NCI-H82 treated with DMSO at 0.1 percent for 48 hours (cell line): Measurements from ENCODE around the gene TM9SF2.

Experiments
- DNase-seq: peaks from one replicate; lab custom pipeline; 2025; ENCODE audit not compliant: unreplicated experiment; lab: John Stamatoyannopoulos, UW

The TM9SF2 gene

DNA sequence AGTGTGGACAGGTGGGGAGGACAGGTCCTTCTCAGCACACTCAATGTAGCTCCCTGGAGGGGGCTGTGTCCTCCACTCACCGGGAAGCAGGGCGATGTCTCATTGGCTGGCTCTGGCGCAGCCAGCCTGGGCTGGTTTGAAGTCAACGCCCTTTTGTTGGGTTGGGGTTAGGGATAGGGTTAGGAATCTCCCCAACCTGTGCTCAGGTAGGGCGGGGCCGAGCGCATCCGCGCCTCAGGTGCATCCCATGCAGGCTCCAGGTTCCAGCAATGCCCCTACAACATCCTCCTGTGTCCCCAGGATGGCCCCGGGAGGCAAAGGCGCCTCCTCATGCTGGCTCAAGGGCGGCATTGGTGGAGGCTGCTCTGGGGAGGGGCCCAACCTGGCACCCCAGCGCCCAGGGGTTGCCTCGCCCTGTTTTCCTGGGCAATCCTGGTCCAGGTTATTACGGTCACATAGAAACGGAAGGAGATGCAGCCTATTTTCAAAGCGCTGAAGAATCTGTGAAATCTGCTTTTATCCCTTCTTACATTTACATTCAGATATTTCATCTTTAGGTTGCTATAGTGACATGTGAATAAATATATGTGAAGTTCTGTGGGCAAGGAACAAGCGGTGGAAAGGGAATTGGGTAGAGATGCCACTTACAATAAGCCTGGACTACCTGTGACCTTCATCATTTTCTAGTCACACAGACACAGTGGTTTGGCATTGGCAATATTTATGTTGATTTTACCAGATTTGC is 74.3 kb downstream of the TM9SF2 start:
- no peak for DNase-seq

DNA sequence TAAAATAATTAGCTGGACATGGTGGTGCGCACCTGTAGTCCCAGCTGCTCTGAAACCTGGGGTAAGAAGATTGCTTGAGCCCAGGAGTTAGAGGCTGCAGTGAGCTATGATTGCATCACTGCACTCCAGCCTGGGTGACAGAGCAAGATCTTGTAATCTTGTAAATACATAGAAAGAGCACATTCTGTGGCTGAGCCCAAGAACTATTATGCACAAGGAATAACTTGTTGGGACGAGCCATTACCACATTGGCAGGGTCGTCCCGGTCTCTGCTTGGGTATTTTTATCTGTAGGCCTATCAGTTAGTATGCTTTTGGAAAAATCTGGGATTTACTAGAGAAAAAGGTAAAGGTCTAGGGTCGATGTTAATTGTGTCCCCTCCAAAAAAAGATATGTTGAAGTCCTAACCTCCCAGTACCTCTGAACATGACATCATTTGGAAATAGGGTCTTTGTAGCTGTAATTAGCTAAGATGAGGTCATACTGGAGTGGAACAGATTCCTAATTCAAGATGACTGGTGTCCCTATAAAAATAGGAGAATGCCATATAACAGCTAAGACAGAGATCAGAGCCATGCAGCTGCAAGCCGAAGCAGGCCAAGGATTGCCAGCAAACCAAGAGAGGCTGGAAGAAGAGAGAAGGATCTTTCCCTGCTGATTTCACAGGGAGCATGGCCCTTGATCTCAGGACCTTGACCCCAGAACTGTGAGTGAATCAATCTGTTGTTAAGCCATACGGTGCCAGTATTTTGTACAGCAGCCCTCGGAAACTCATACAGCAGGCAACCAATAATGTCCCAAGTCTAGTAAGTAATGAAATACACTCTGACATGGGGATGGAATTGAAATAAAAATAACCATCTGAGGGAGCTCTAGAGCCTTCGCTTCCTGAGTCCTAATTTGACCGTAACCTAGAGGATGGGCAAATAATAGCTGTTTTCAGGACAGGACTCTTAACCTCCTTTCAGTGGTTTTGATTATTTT is 77.0 kb downstream of the TM9SF2 start:
- DNase-seq, result no peak

DNA sequence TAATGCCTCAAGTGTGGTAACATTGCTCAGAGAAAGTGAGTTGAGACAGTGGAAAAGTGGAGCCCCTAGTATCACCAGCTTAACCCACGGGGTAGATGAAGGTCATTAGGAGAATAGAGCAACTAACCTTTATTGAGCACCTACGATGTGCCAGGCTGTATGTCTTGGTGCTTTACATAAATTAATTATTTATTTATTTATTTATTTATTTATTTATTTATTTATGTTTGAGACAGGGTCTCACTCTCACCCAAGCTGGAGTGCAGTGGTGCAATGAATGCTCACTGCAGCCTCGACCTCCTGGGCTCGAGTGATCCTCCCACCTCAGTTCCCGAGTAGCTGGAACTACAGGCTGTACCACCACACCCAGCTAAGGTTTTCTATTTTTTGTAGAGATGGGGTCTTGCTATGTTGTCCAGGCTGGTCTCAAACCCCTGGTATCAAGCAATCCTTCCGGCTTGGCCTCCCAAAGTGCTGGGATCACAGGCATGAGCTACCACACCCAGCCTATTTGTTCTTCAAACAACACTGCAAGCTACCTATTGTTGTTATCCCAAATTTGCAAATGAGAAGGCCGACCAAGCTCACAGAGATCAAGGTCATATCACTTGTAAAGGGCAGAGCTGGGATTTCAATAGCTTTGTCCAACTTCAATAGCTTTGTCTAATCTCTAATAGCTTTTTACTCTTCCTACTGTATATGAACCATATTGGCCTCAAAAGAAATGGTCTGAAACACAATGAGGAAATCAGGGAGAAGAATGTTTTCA is 79.4 kb downstream of the TM9SF2 start:
- no peak for DNase-seq

DNA sequence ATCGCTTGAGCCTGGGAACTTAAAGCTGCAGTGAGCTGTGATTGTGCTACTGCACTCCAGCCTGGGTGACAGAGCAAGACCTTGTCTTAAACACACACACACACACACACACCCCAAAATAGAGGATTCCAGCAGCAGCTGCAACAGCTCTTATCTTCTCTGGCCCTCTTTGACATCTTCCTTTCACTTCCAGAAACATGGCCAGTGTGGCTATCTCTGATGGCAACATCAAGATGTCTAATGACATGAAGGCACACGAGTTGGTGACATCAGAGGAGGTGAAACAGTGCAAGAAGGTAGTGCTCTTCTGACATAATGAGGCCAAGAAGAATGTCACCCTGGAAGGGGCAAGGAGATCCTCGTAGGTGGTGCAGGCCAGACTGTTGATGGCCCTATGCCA is 81.2 kb downstream of the TM9SF2 start:
- DNase-seq, result no peak

DNA sequence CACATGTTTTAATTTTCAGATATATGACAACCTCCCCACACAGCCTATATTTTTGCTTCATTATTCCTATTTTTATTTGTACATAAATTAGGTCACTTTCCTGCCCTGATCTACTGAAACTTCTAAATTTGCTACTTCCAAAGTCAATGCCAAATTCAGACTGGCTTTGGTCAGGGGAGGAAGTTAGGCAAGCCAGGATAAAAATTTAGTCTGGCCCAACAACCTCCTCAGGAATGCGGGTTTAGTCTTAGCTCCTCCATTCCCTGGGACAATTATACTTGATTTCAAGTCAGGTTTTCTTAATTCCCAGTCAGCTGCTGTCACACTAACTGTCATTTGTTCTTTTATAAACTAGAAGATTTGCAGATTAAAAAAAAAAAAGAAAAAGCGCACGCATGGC is 84.3 kb downstream of the TM9SF2 start:
- DNase-seq, result no peak

DNA sequence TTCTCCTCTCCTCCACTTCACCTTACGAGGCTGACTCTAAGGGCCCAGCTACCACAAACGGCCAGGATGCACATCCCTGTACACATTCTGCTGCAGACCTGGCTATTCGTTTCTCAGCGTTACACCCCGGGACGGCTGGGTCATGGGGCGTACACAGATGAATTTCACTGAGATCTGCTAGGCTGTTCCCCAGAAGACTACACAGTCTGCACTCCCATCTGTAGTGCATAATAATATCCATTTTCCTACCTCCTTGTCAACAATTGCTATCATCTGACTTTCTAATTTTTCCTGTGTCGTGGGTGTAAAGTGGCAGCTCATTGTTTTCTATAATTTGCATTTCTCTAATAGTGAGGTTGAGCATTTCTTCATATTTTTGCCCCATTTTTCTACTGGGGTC is 85.7 kb downstream of the TM9SF2 start:
- no peak for DNase-seq

DNA sequence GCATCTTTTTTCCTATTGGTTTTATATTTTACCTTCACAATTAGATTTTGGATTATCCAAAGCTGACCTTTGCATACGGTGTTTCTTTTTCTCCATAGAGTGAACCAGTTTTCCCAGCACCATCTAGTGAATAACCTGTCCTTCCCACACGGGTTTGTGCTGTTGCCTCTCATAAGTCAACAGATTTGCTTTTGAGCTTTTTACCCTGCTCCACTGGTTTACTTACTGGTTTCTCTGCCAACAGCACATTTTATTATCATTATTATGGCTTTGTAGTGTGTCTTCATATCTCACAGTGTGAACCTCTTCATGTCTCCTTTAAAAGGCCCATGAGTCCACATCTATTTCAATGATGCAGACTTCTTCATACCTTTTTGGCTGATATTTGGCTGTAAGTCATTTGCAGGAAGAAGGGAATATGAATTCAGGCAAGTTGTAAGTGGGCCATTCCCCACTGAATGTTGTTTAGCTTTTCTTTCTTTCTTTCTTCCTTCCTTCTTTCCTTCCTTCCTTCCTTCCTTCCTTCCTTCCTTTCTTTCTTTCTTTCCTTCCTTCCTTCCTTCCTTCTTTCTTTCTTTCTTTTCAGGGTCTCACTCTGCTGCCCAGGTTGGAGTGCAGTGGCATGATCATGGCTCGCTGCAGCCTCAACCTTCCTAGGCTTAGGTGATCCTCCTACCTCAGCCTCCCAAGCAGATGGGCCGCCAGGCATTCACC is 86.8 kb downstream of the TM9SF2 start:
- DNase-seq, result no peak

DNA sequence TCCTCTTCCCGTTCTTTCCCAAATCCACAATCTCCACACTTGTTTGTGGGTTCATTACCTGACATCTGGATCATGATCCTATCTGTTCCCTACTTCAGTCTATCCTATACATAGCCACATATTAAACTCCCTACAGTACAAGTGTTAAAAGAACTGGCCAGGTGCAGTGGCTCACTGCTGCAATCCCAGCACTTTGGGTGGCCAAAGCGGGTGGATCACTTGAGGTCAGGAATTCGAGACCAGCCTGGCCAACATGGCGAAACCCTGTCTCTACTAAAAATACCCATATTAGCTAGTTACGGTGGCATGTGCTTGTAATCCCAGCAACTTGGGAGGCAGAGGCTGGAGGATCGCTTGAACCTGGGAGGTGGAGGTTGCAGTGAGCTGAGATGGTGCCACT is 88.3 kb downstream of the TM9SF2 start:
- no peak for DNase-seq

DNA sequence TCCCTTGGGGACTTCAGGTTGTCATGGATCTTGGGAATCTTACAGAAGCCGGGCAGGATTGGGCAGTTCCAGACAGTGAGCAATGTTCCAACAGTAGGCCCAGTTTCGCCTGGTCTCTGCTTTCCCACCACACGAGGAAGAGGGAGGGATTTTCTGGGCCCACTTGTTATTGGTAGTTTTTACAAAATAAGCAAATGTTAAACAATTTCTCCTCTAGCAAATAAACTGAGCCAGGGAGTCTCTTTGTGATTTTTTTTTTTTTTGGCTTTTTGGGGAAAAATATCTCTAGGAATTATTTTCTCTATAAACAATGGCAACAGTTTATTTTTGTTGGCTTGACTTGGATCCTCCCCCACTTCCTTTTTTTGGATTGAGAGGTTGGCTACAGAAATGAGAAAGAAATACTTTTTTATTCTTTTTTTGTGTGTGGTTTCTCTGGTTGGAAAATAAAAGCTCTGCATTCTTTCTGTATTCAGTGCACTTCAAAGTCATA is 89.3 kb downstream of the TM9SF2 start:
- no peak for DNase-seq

DNA sequence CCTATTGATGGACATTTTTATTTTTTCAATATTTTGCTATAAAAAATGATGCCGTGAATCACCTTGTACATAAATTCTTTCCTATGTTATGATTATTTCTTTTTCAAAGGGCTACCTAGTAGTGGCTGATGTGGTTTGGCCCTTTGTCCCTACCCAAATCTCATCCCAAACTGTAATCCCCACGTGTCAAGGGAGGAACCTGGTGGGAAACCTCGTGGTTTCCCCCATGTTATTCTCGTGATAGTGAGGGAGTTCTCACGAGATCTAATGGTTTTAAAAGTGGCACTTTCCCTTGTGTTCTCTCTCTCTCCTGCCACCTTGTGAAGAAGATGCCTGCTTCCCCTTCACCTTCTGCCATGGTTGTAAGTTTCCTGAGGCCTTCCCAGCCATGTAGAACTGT is 94.9 kb downstream of the TM9SF2 start:
- no peak for DNase-seq

DNA sequence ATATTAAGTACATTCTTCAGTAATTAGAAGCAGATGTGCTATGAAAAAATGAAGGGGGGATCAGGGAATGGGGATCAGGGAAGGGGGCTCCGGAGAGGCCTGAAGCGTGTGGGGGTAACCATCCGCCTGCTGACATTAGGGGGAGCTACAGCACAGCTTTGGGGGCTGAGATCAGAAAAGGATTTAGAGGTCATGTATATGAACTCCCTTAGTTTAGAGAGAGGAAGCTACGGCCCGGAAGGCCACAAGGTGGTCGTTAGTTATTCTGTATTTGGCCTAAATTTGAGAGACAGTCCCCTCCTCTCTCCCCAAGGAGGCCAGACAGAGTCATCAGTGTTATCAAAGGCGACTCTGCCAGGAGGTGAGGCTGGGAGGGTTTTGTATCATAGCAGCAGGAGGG is 99.0 kb downstream of the TM9SF2 start:
- peak; percentile 56 for DNase-seq

DNA sequence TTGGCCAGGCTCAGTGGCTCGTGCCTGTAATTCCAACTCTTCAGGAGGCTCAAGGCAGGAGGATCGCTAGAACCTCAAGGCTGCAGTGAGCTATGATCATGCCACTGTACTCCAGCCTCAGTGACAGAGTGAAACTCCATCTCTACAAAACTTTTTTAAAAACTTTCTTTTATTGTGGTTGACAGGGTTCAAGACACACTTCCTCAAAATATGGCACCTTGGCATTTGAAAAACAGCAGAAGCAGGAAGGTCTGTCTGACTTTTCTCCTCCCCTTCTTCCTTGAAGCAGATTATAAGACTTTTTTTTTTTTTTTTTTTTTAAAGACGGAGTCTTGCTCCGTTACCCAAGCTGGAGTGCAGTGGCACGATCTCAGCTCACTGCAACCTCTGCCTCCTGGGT is 100.3 kb downstream of the TM9SF2 start:
- no peak for DNase-seq

DNA sequence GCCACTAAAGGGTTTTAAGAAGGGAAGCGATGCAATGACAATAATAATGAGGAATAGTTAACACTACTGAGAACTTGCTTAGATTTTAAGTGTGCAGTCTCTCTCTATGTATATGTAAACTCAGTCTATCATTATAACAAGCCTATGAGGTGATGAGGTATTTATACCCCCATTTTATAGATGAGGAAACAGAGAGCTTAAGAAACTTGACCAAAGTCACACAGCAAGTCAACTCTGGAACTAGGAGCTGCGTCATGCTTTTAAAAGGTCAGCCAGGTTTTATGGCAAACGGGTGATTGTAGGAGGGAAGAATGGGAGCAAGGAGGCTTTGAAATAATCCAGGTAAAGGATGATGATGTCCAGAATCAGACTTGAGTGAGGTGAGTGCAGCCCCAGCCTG is 103.4 kb downstream of the TM9SF2 start:
- no peak for DNase-seq

DNA sequence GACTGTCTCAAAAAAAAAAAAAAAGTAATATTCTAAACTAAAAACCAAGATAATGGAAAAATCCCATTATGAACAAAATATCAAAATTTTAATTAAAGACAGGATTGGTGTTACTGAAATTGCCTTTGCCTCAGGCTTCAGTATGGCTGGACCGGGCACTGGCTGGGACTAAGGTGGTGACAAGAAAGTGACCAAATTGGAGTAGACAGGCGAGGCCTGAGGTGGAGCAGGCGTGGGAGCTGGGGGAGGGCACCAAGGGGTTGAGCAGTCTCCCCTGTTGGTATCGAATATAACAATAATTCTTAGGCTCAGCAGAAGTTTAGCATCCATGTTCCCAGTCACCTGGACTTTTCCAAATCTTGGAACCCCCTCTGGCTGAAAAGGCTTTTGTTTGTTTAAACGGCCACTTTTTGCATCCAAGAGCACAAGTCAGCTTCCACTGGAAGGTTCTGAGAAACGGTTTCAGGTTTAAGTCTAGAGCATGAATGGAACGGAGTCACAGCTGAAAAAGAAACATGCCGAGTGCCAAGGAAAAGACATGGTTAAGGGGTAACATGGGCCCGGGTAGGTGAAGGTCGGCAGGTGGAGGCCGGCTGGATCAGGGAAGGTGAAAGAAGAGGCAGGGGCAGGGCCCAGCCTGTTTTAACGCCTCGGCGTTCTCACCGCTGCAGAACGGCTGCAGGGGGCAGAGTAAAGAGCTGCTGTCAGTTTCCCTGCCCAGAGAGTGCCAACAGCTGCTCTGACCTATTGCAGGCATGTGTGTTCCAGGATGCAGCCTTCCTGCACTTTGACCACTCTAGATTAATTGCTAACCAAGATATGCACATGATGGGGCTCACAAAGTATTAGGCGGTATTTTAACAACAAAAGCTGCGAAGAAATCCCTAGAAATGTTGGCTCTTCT is 104.4 kb downstream of the TM9SF2 start:
- peak; percentile 65 for DNase-seq

DNA sequence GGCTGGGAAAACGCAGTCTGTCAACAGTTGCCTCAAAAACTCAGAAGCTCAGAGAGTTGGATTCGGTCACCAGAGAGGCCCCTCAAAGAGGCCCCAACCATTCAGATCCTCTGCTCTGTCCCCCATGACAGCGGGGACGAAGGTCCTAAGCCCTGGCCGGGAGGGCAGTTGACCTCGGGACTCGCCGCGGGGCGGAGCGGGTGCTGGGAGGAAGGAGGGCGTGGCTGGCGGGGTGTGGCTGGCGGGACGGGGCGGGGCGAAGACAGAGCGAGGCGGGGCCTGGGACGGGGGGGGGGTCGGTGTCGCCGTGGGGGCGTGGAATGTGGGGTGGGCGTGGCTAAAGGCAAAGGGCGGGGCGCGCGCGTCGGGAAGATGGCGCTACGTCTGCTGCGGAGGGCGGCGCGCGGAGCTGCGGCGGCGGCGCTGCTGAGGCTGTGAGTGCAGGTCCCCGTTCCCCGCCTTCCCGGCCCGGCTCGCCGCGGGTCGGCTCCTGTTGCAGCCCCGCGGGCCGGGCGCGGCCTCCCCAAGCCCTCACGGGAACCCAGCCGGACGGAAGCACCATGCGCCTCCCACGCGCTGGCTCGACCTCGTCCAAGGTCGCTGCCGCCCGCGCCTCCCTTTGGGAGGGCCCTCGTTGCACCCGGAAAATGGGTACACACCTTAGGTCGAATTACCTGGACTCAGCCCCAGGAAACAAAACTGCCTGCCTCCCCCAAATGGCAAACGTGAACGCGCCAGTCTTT is 105.2 kb downstream of the TM9SF2 start, which contains the start of gene CLYBL:
CLYBL (plus strand) TSS at position 367 of the 743 bp plus-strand sequence.
- peak; percentile 75 for DNase-seq

DNA sequence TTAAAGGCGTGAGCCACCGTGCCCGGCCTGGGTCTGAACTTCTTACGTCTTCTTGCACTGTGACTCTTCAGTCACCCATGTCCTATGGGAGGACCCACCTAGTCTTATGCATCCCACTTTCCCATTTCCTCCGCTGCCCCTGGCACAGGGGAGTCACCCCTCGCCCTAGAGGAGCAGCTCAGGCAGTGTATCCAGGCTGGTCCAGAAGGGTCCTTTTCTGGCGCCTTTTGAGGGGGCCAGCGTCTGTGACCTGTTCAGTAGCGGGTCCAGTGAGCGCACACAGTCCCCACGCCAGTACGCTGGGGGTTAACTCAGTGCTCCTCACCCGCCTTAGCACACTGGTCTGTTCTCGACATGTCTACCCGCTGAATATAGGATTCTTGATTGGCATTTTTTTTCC is 107.1 kb downstream of the TM9SF2 start:
- no peak for DNase-seq

DNA sequence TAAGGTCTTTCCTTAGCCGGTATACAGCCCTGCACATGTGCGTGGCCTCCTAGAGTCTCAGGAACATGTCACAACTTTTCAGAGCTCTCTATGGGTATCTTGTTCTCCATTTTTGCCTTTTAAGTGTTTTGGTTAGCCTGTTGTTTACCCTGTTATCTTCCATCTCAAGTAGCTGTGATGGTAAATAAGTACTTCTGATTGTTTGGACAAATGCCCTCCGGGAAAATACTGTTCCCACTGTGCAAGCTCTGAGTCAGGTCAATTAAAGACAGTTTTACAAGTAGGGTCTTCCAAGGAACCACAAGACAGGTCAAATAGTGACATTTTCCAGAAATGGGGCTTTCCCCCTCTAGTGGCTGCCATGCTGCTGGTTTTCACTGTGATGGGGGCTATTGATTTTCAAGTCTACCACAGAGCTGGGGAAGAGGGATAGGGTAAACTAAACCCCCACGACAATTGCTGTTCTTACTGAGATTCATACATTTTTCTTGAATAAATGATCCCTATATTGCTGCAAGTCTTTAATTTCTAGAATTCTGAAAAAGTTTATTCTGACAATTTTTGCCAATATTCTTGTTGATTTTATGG is 109.5 kb downstream of the TM9SF2 start:
- DNase-seq, result no peak
